GM18511 (cell line): ENCODE data around the gene EFEMP2.

Source experiments
- ATAC-seq: cut with Tn5 transposase; IDR thresholded peaks from one replicate; pipeline ENCODE4 v1.9.1; 2021; ENCODE audit warnings: mild to moderate bottlenecking, moderate library complexity; ENCODE audit not compliant: unreplicated experiment

EFEMP2 gene

GRCh38 chr11:65885808-65886536 is 13.4 kb upstream of the EFEMP2 start:
- ATAC-seq, result no peak

GRCh38 chr11:65885231-65885630 is 12.6 kb upstream of the EFEMP2 start:
- ATAC-seq, result no peak

GRCh38 chr11:65884716-65885092 is 12.1 kb upstream of the EFEMP2 start:
- no peak for ATAC-seq

- ATAC-seq, result no peak
These were observed 11.5 kb upstream of the EFEMP2 start for GRCh38 chr11:65883786-65884715.

GRCh38 chr11:65883058-65883761 is 10.6 kb upstream of the EFEMP2 start:
- ATAC-seq, result no peak

- no peak for ATAC-seq
These were observed 9.8 kb upstream of the EFEMP2 start for GRCh38 chr11:65882120-65883057.

GRCh38 chr11:65880844-65881421 is 8.3 kb upstream of the EFEMP2 start:
- no peak for ATAC-seq

- ATAC-seq, result no peak
These were observed 7.4 kb upstream of the EFEMP2 start for GRCh38 chr11:65880027-65880426.

GRCh38 chr11:65879617-65880016 is 7.0 kb upstream of the EFEMP2 start, which contains the start of gene CTSW:
CTSW (plus strand) TSS chr11:65879837; CDS start chr11:65879855, 18 bp downstream.
- ATAC-seq, result no peak

- ATAC-seq, result peak; percentile 83
These were observed 937 bp upstream of the EFEMP2 start for GRCh38 chr11:65873318-65874156.

GRCh38 chr11:65871811-65872548 is 620 bp downstream of the EFEMP2 start:
- no peak for ATAC-seq

- ATAC-seq, result no peak
These were observed 1.6 kb downstream of the EFEMP2 start for GRCh38 chr11:65870706-65871681.

- no peak for ATAC-seq
These were observed 2.3 kb downstream of the EFEMP2 start for GRCh38 chr11:65870307-65870658.

GRCh38 chr11:65869643-65870306 is 2.8 kb downstream of the EFEMP2 start:
- no peak for ATAC-seq

- no peak for ATAC-seq
These were observed 3.7 kb downstream of the EFEMP2 start for GRCh38 chr11:65868907-65869306.

- ATAC-seq, result no peak
These were observed 4.4 kb downstream of the EFEMP2 start for GRCh38 chr11:65868076-65868667.
